ENCODE results near the gene TMCO2. TPM values are rescaled to one million over a fixed set of nuclear protein-coding genes. Genes with fewer than 3 reads are reported as not detected.

Gene TMCO2
- total RNA-seq, 1 experiment from 2014 or later: not detected

- Histone ChIP-seq H2AFZ (ENCODE audit: low read depth, low read length, poor library complexity, severe bottlenecking) (no peak overlapping the region), H3K27ac (ENCODE audit: low read depth, low read length) (no peak overlapping the region), H3K4me2 (ENCODE audit: low read length) (no peak overlapping the region), H3K4me3 (replicated peaks in 1 of 2; ENCODE audit: low read depth in 1 of 2, low read length in 2 of 2) (no peak overlapping the region), H3K9me3 (ENCODE audit: control insufficient read depth in 1 of 2, insufficient read depth in 1 of 2, low read depth in 1 of 2, low read length in 2 of 2) (no peaks in the 10 kb centered on the region), H3K4me1 (ENCODE audit: control insufficient read depth in 1 of 2, insufficient read depth in 2 of 2, low read length in 2 of 2) (no peaks in the 10 kb centered on the region), H3K9ac (ENCODE audit: low read length) (no peak overlapping the region), H3K79me2 (ENCODE audit: insufficient read depth, low read length) (peaks cover 17% of the 10 kb centered on the region), H3K36me3 (ENCODE audit: control insufficient read depth in 1 of 2, insufficient read depth in 2 of 2, low read length in 2 of 2) (peaks cover 0 to 19% of the 10 kb centered on the region in 2 experiments; a peak in 2 of 4 replicates), H4K20me1 (ENCODE audit: insufficient read depth) (peaks cover 3% of the 10 kb centered on the region; the same call in 1 of the 2 replicates), H3K27me3 (ENCODE audit: insufficient read depth, low read length) (no peaks in the 10 kb centered on the region), H3K9me2 (ENCODE audit: insufficient read depth) (no peaks in the 10 kb centered on the region)
- TF ChIP-seq POLR2A (IDR thresholded peaks at IDR 0.05; ENCODE audit: borderline replicate concordance, extremely low read depth, insufficient read depth, insufficient read length) (no peak), CBX3 (IDR thresholded peaks at IDR 0.05; ENCODE audit: low read depth) (no peak), SIN3A (IDR thresholded peaks at IDR 0.05; ENCODE audit: low read depth) (no peak), ZBTB33 (IDR thresholded peaks at IDR 0.05; ENCODE audit: extremely low read depth, insufficient replicate concordance, low read length) (no peak), POLR2AphosphoS5 (IDR thresholded peaks at IDR 0.05; ENCODE audit: low read depth, low read length) (no peak), CEBPB (IDR thresholded peaks at IDR 0.05; ENCODE audit: low read depth) (no peak), ELF1 (IDR thresholded peaks at IDR 0.05; ENCODE audit: borderline replicate concordance, low read depth) (no peak), REST (IDR thresholded peaks at IDR 0.05; ENCODE audit: low read depth) (no peak), EZH2phosphoT487 (IDR thresholded peaks at IDR 0.05; ENCODE audit: borderline replicate concordance) (no peak), TCF7L2 (IDR thresholded peaks at IDR 0.05; ENCODE audit: borderline replicate concordance, extremely low read depth, insufficient read depth, insufficient read length) (no peak), EGR1 (IDR thresholded peaks at IDR 0.05; ENCODE audit: low read depth) (no peak), RAD21 (IDR thresholded peaks at IDR 0.05; ENCODE audit: low read depth) (no peak), CTCF (IDR thresholded peaks at IDR 0.05 in 2 of 3, conservative IDR thresholded peaks at IDR 0.05 in 1 of 3; ENCODE audit: borderline replicate concordance in 1 of 3, insufficient read depth in 1 of 3, low read depth in 2 of 3, low read length in 2 of 3) (no peak), ZNF274 (IDR thresholded peaks at IDR 0.05; ENCODE audit: low read depth, low read length) (no peak)
- TF ChIP-seq, protein P1, sequence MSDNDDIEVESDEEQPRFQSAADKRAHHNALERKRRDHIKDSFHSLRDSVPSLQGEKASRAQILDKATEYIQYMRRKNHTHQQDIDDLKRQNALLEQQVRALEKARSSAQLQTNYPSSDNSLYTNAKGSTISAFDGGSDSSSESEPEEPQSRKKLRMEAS (IDR thresholded peaks at IDR 0.05): no peak
- DNase-seq (ENCODE audit: low read depth, low spot score): no peak
- POLR2A ChIA-PET: no interaction called here
- intact Hi-C loops (cut with micrococcal nuclease): no loop called here
- RAD21 ChIA-PET (ENCODE audit: low non-redundant PET in 1 of 2, low total read pairs in 2 of 2, uncharacterized antibody in 2 of 2, unreplicated experiment in 2 of 2): no interaction called here
- BruUV-seq (replicated peaks): no TSS peak
- no peak for ATAC-seq
- CTCF ChIA-PET: no interaction called here
Measured at GRCh38 chr1:40204856-40205255, 42.9 kb upstream of the TMCO2 start.
